Panc1 (cell line): ENCODE data around the gene SPHK2. TPM values are rescaled to one million over a fixed set of nuclear protein-coding genes. Genes with fewer than 3 reads are reported as not detected.
"Not testable (repeated sequence)": the region's sequence is repeated elsewhere in the genome, so short reads cannot be mapped to it uniquely, and the experiment has no call there.

Experiments used
- ATAC-seq: fragments of 200-7000 bp; cut with Tn5 transposase; 2 replicates; pipeline ENCODE4 v1.9.1; 2020; ENCODE audit warnings: mild to moderate bottlenecking, moderate library complexity
- BruUV-seq: library from RNA; stranded (reverse); fragments of 400-500 nt; replicated peaks from 2 replicates; lab custom pipeline; 2021; lab: Mats Ljungman, UMichigan
- CTCF ChIA-PET: fragments of 300-600 bp; sonication (Branson Sonifier 250); formaldehyde crosslinking; loops from one replicate; lab custom pipeline; 2022; ENCODE audit warnings: antibody characterized with exemption; lab: Charles Lee
- POLR2A ChIA-PET: fragments of 300-600 bp; sonication (Branson Sonifier 250); formaldehyde crosslinking; loops from one replicate; lab custom pipeline; 2022; ENCODE audit warnings: antibody characterized with exemption; lab: Charles Lee
- DNase-seq: peaks from one replicate; pipeline ENCODE4 v3.0.0-alpha.2; 2010; ENCODE audit warnings: low read depth, low spot score
- H3K27ac ChIP-seq: 2 replicates; pipeline ENCODE4 v1.5.1; 2011; ENCODE audit warnings: mild to moderate bottlenecking, low read length, inconsistent platforms
- H3K27me3 ChIP-seq: fragments of 200-500 bp; sonication (Bioruptor generic); 2 replicates; pipeline ENCODE4 v1.6.0; 2014; ENCODE audit warnings: low read length, inconsistent platforms; ENCODE audit not compliant: control insufficient read depth, insufficient read depth
- H3K36me3 ChIP-seq: fragments of 200-500 bp; sonication (Bioruptor generic); 2 replicates; pipeline ENCODE4 v1.5.1; 2014; ENCODE audit warnings: inconsistent platforms, mild to moderate bottlenecking, low read length, moderate library complexity; ENCODE audit not compliant: control insufficient read depth, insufficient read depth
- H3K4me1 ChIP-seq: 2 replicates; pipeline ENCODE4 v1.5.1; 2011; ENCODE audit warnings: inconsistent platforms, mild to moderate bottlenecking, low read length, moderate library complexity; ENCODE audit not compliant: control insufficient read depth, insufficient read depth
- H3K4me3 ChIP-seq, 2 experiments: 2 replicates each; pipeline ENCODE4 v1.5.1; 2011 to 2012; ENCODE audit warnings: low read depth in 2 of 2, low read length in 2 of 2, mild to moderate bottlenecking in 2 of 2, inconsistent platforms in 1 of 2, moderate library complexity in 1 of 2
- H3K9me3 ChIP-seq: fragments of 200-500 bp; sonication (Bioruptor generic); 2 replicates; pipeline ENCODE4 v1.5.1; 2014; ENCODE audit warnings: low read depth, mild to moderate bottlenecking, inconsistent platforms, low read length, moderate library complexity; ENCODE audit not compliant: control insufficient read depth, insufficient read depth
- CTCF ChIP-seq: fragments of 450-650 bp; IDR thresholded peaks from 2 replicates; pipeline ENCODE4 v1.5.1; 2017; ENCODE audit warnings: mild to moderate bottlenecking
- POLR2AphosphoS5 ChIP-seq: IDR thresholded peaks from 2 replicates; pipeline ENCODE4 v1.6.1; 2012; ENCODE audit warnings: mild to moderate bottlenecking, low read depth, low read length, moderate library complexity
- REST ChIP-seq, 2 experiments: IDR thresholded peaks; 2 replicates each; pipeline ENCODE4 v1.6.1; 2011 to 2012; ENCODE audit warnings: low read depth in 2 of 2, control low read depth in 1 of 2, low read length in 1 of 2, mild to moderate bottlenecking in 1 of 2, moderate library complexity in 1 of 2; ENCODE audit not compliant: insufficient read depth in 1 of 2
- SIN3A ChIP-seq: IDR thresholded peaks from 2 replicates; pipeline ENCODE4 v1.6.1; 2012; ENCODE audit warnings: low read depth, mild to moderate bottlenecking, low read length, moderate library complexity, borderline replicate concordance; ENCODE audit not compliant: insufficient read depth
- TCF7L2 ChIP-seq: IDR thresholded peaks from 2 replicates; pipeline ENCODE4 v1.6.1; 2011; ENCODE audit warnings: mild to moderate bottlenecking, low read depth, low read length, inconsistent platforms
- in situ Hi-C: cut with HindIII; loops from 2 replicates; pipeline ENCODE4 v1.10.0; 2016; ENCODE audit warnings: low sequenced_read_pairs, low pct_unique_long_range_greater_than_20kb
- intact Hi-C: fragments of 100-400 bp; cut with micrococcal nuclease; formaldehyde crosslinking; loops from one replicate; pipeline ENCODE4 v1.10.0; 2022; ENCODE audit not compliant: unreplicated experiment
- total RNA-seq: library from RNA; stranded (reverse); gene quantifications from one replicate; pipeline ENCODE4 v1.2.1, GENCODE V29; 2021; ENCODE audit not compliant: unreplicated experiment

Gene SPHK2
- total RNA-seq, 1 experiment from 2014 or later, result 19.5 TPM

GRCh38 chr19:48678201-48678600 is 58.9 kb downstream of the SPHK2 start:
- ChIA-PET POLR2A (no interaction called here), CTCF (interaction anchor here (0.6 kb wide), 2 partner anchors 13 to 221 kb away, joined by 3 read pairs; no protein-coding TSS in a partner anchor)
- ATAC-seq (no peak), DNase-seq (no peak)
- intact Hi-C loops, result no loop called here
- TF ChIP-seq POLR2AphosphoS5, result no peak
- TF ChIP-seq REST (IDR thresholded peaks at IDR 0.05; ENCODE audit: insufficient read depth in 1 of 2, low read depth in 2 of 2, low read length in 1 of 2), result no peak
- no peak for TF ChIP-seq CTCF
- TF ChIP-seq SIN3A, result no peak
- TF ChIP-seq TCF7L2, result no peak
- Histone ChIP-seq H3K4me1 (no peaks in the 10 kb centered on the region), H3K27me3 (no peaks in the 10 kb centered on the region), H3K4me3 (no peak overlapping the region), H3K27ac (no peak overlapping the region), H3K9me3 (no peaks in the 10 kb centered on the region), H3K36me3 (no peaks in the 10 kb centered on the region)
- in situ Hi-C loops, result no loop called here
- no TSS peak for BruUV-seq

- BruUV-seq, ATAC-seq, CTCF ChIA-PET, POLR2A ChIA-PET, H3K27me3 ChIP-seq, H3K27ac ChIP-seq, DNase-seq, intact Hi-C loops, H3K36me3 ChIP-seq, H3K4me3 ChIP-seq, in situ Hi-C loops, H3K9me3 ChIP-seq, H3K4me1 ChIP-seq: not testable (repeated sequence)
Measured at GRCh38 chr19:48680006-48680405, 60.7 kb downstream of the SPHK2 start.

Other genes starting within 250 kb of the SPHK2 start
- 111 TPM for gene KDELR1, start 228.0 kb upstream of the SPHK2 start, total RNA-seq
- 6.2 TPM for gene GRIN2D, start 225.8 kb upstream of the SPHK2 start, total RNA-seq
- 56.7 TPM for gene GRWD1, start 173.5 kb upstream of the SPHK2 start, total RNA-seq
- gene KCNJ14, start 163.9 kb upstream of the SPHK2 start, total RNA-seq, result 2.9 TPM
- 53.4 TPM for gene CYTH2, start 150.1 kb upstream of the SPHK2 start, total RNA-seq
- gene LMTK3, start 107.7 kb upstream of the SPHK2 start, total RNA-seq, result 10.6 TPM
- 3.6 TPM for gene SULT2B1, start 67.3 kb upstream of the SPHK2 start, total RNA-seq
- gene SPACA4, start 12.8 kb upstream of the SPHK2 start, total RNA-seq, result not detected
- gene FAM83E, start 4.4 kb upstream of the SPHK2 start, total RNA-seq, result 1.0 TPM
- 670 TPM for gene RPL18, start 328 bp upstream of the SPHK2 start, total RNA-seq
- 7.4 TPM for gene DBP, start 17.9 kb downstream of the SPHK2 start, total RNA-seq
- gene CA11, start 26.7 kb downstream of the SPHK2 start, total RNA-seq, result 12.6 TPM
- 0.23 TPM for gene NTN5, start 53.5 kb downstream of the SPHK2 start, total RNA-seq
- gene FUT2, start 76.5 kb downstream of the SPHK2 start, total RNA-seq, result 0.08 TPM
- gene MAMSTR, start 100.2 kb downstream of the SPHK2 start, total RNA-seq, result 3.3 TPM
- 0.41 TPM for gene RASIP1, start 121.1 kb downstream of the SPHK2 start, total RNA-seq
- not detected for gene IZUMO1, start 127.4 kb downstream of the SPHK2 start, total RNA-seq
- 0.13 TPM for gene FUT1, start 133.1 kb downstream of the SPHK2 start, total RNA-seq
- not detected for gene FGF21, start 136.0 kb downstream of the SPHK2 start, total RNA-seq
- gene BCAT2, start 191.5 kb downstream of the SPHK2 start, total RNA-seq, result 34.6 TPM
- 20.8 TPM for gene HSD17B14, start 217.0 kb downstream of the SPHK2 start, total RNA-seq
- 4.2 TPM for gene PLEKHA4, start 249.1 kb downstream of the SPHK2 start, total RNA-seq